Mucosa of rectum (tissue), 2 donors: ENCODE results near the gene THAP4.
"Not testable (repeated sequence)": the region's sequence is repeated elsewhere in the genome, so short reads cannot be mapped to it uniquely, and the experiment has no call there.

Experiments
- H3K27ac ChIP-seq, 2 donors: one replicate each; pipeline ENCODE4 v1.7.0; 2013; ENCODE audit warnings: inconsistent platforms in 2 of 2, low read depth in 2 of 2, low read length in 2 of 2
- H3K27me3 ChIP-seq, 2 donors: one replicate each; pipeline ENCODE4 v1.7.0; 2013; ENCODE audit warnings: low read length in 2 of 2; ENCODE audit not compliant: control insufficient read depth in 2 of 2, insufficient read depth in 2 of 2
- H3K36me3 ChIP-seq, 2 donors: one replicate each; pipeline ENCODE4 v1.7.0; 2013; ENCODE audit warnings: low read length in 2 of 2; ENCODE audit not compliant: control insufficient read depth in 2 of 2, insufficient read depth in 2 of 2
- H3K4me1 ChIP-seq, 2 donors: one replicate each; pipeline ENCODE4 v1.7.0; 2013; ENCODE audit warnings: low read length in 2 of 2, mild to moderate bottlenecking in 1 of 2; ENCODE audit not compliant: control insufficient read depth in 2 of 2, insufficient read depth in 2 of 2
- H3K4me3 ChIP-seq, 2 donors: one replicate each; pipeline ENCODE4 v1.7.0; 2013; ENCODE audit warnings: low read length in 2 of 2
- H3K9ac ChIP-seq, 2 donors: one replicate each; pipeline ENCODE4 v1.7.0; 2013; ENCODE audit warnings: low read length in 2 of 2, low read depth in 1 of 2, mild to moderate bottlenecking in 1 of 2
- H3K9me3 ChIP-seq, 2 donors: one replicate each; pipeline ENCODE4 v1.7.0; 2013; ENCODE audit warnings: low read length in 2 of 2; ENCODE audit not compliant: control insufficient read depth in 2 of 2
- donor health status: healthy.
- donor health status: Normal muscosa, but diverticular disease.

THAP4 gene

GRCh38 chr2:241601841-241602240, 35.1 kb downstream of the THAP4 start:
- no peaks in the 10 kb centered on the region for H3K4me1 ChIP-seq
- H3K27me3 ChIP-seq, result no peaks in the 10 kb centered on the region
- H3K9me3 ChIP-seq, result no peaks in the 10 kb centered on the region
- no peak overlapping the region for H3K4me3 ChIP-seq
- H3K9ac ChIP-seq, result no peak overlapping the region
- H3K27ac ChIP-seq, result no peak overlapping the region
- H3K36me3 ChIP-seq, result peaks cover 31 to 47% of the 10 kb centered on the region in 2 donors

GRCh38 chr2:241599615-241600014, 37.3 kb downstream of the THAP4 start:
- Histone ChIP-seq H3K4me3 (no peak overlapping the region), H3K36me3 (peaks cover 23 to 41% of the 10 kb centered on the region in 2 donors), H3K27me3 (no peaks in the 10 kb centered on the region), H3K9ac (no peak overlapping the region), H3K9me3 (no peaks in the 10 kb centered on the region), H3K4me1 (no peaks in the 10 kb centered on the region), H3K27ac (no peak overlapping the region)

- no peak overlapping the region for H3K27ac ChIP-seq
- no peak overlapping the region for H3K9ac ChIP-seq
- H3K27me3 ChIP-seq, result no peaks in the 10 kb centered on the region
- peaks cover 32 to 48% of the 10 kb centered on the region in 2 donors for H3K36me3 ChIP-seq
- no peaks in the 10 kb centered on the region for H3K9me3 ChIP-seq
- H3K4me3 ChIP-seq, result no peak overlapping the region
- H3K4me1 ChIP-seq, result no peaks in the 10 kb centered on the region
These were observed 38.5 kb downstream of the THAP4 start for GRCh38 chr2:241598487-241598886.

- Histone ChIP-seq H3K9ac (no peak overlapping the region), H3K36me3 (peaks cover 35 to 51% of the 10 kb centered on the region in 2 donors), H3K4me3 (no peak overlapping the region), H3K9me3 (no peaks in the 10 kb centered on the region), H3K27me3 (no peaks in the 10 kb centered on the region), H3K27ac (no peak overlapping the region), H3K4me1 (no peaks in the 10 kb centered on the region)
These were observed 38.9 kb downstream of the THAP4 start for GRCh38 chr2:241598061-241598460.

- Histone ChIP-seq H3K9ac (no peak overlapping the region), H3K36me3 (peaks cover 35 to 47% of the 10 kb centered on the region in 2 donors), H3K4me3 (no peak overlapping the region), H3K27ac (no peak overlapping the region), H3K4me1 (no peaks in the 10 kb centered on the region), H3K27me3 (no peaks in the 10 kb centered on the region), H3K9me3 (no peaks in the 10 kb centered on the region)
These were observed 39.4 kb downstream of the THAP4 start for GRCh38 chr2:241597561-241597960.

DNA sequence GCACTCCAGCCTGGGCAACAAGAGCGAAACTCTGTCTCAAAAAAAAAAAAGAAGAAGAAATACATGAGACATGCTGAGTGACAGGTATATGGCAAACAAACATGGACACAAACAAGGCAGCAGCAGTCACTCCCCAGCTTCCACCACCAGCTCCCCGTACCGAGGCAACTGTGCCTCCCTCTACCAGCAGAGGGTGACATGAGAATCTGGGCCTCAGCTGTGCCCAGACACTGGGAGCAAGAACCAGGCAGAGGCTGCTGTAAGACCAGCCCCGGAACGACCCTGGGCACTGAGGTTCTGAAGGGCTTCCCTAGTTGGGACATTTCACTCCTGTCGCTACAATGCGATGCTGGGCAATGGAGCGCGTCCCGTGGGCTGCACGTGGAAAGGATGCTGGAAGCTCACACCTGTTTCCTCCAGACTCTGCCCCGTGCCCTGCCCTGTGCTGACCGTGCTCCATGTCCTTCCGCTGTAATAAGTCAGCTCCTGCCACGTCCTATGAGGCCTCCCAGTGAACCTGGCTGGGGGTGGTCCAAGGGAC, 41.3 kb downstream of the THAP4 start:
- no peak overlapping the region for H3K4me3 ChIP-seq
- H3K4me1 ChIP-seq, result no peaks in the 10 kb centered on the region
- no peak overlapping the region for H3K27ac ChIP-seq
- no peak overlapping the region for H3K9ac ChIP-seq
- peaks cover 38 to 47% of the 10 kb centered on the region in 2 donors for H3K36me3 ChIP-seq
- H3K27me3 ChIP-seq, result no peaks in the 10 kb centered on the region
- H3K9me3 ChIP-seq, result no peaks in the 10 kb centered on the region

- Histone ChIP-seq H3K27me3 (no peaks in the 10 kb centered on the region), H3K36me3 (peaks cover 32 to 42% of the 10 kb centered on the region in 2 donors), H3K9me3 (no peaks in the 10 kb centered on the region), H3K4me3 (no peak overlapping the region), H3K27ac (no peak overlapping the region), H3K9ac (no peak overlapping the region), H3K4me1 (no peaks in the 10 kb centered on the region)
These were observed 43.7 kb downstream of the THAP4 start for GRCh38 chr2:241593271-241593670.

DNA sequence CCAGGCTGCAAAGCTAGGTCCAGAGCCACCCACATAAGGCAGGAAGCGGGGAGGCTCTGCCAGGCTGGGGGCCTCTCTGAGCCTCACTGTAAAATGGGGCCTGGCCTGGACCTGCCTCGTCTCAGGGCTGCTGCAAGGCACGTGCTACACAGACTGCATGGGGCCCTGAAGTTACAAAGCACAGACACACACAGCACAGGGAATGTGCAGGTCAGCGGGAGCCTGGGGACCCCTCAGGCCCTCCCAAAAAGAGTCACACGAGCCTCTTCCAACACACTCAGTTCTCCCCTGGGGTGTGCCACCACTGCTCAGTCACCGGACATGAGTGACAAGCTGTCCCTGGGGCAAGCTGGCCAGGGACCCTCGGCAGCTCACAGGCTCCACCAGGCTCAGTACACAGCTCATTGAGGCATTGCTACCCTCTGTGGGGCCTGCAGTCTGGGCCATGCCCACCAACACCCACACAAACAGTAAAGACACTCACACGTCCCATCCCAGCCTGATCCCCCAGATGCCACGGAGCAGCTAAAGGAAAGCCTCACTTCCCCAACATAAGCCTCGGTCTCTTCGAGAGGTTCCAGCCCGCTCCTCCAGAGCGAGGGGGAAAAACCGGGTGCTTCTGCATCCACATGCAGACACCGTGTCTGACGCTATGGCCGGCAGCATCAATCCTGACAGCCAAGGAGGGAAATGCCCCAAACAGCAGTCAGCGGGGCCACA, 44.7 kb downstream of the THAP4 start:
- H3K9me3 ChIP-seq, result peaks cover under 1 to 1% of the 10 kb centered on the region in 2 donors
- H3K9ac ChIP-seq, result no peak overlapping the region
- no peaks in the 10 kb centered on the region for H3K4me1 ChIP-seq
- H3K36me3 ChIP-seq, result peaks cover 32 to 38% of the 10 kb centered on the region in 2 donors
- no peaks in the 10 kb centered on the region for H3K27me3 ChIP-seq
- H3K4me3 ChIP-seq, result no peak overlapping the region
- no peak overlapping the region for H3K27ac ChIP-seq

DNA sequence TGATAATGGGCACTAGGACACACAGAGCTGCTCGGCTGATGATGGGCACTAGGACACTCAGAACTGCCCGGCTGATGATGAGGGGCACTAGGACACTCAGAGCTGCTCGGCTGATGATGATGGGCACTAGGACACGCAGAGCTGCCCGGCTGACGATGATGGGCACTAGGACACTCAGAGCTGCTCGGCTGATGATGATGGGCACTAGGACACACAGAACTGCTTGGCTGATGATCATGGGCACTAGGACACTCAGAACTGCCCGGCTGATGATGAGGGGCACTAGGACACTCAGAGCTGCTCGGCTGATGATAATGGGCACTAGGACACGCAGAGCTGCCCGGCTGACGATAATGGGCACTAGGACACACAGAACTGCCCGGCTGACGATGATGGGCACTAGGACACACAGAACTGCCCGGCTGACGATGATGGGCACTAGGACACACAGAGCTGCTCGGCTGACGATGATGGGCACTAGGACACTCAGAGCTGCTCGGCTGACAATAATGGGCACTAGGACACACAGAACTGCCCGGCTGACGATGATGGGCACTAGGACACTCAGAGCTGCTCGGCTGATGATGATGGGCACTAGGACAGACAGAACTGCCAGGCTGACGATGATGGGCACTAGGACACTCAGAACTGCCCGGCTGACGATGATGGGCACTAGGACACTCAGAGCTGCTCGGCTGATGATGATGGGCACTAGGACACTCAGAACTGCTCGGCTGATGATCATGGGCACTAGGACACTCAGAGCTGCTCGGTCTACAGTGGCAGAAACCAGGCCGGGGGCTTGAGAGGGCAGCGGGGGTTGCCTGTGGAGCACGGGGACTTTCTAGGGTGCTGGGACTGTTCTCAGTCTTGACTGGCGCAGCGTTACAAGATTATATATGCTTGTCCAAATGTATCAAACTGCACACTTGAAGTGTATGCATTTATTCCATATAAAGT, 46.2 kb downstream of the THAP4 start:
- peaks cover 4 to 11% of the 10 kb centered on the region in 2 donors for H3K9me3 ChIP-seq
- not testable (repeated sequence) for H3K27me3 ChIP-seq, H3K4me1 ChIP-seq, H3K9ac ChIP-seq, H3K27ac ChIP-seq, H3K4me3 ChIP-seq
- peaks cover 32 to 35% of the 10 kb centered on the region in 2 donors for H3K36me3 ChIP-seq

GRCh38 chr2:241589863-241590262, 47.1 kb downstream of the THAP4 start:
- H3K9me3 ChIP-seq, result peaks cover 4 to 11% of the 10 kb centered on the region in 2 donors
- peaks cover 33% of the 10 kb centered on the region in 2 donors for H3K36me3 ChIP-seq
- H3K27ac ChIP-seq, H3K4me1 ChIP-seq, H3K27me3 ChIP-seq, H3K4me3 ChIP-seq, H3K9ac ChIP-seq: not testable (repeated sequence)
